Activated CD4-positive, alpha-beta T cell treated with anti-CD3 and anti-CD28 coated beads for 48 hours (primary cell): Measurements from ENCODE around the gene CCDC152.
"Not testable (repeated sequence)": the region's sequence is repeated elsewhere in the genome, so short reads cannot be mapped to it uniquely, and the experiment has no call there.

ENCODE experiments used
- DNase-seq: peaks from one replicate; pipeline ENCODE4 v3.0.0-alpha.2; 2020

CCDC152 gene

GRCh38 chr5:42756606-42757601 lies at the start of gene CCDC152:
TSS of gene CCDC152 (plus strand) at chr5:42756818. CDS start at chr5:42759122, 2,304 bp downstream.
- DNase-seq: peak; percentile 74

- DNase-seq: no peak
Measured at GRCh38 chr5:42715785-42716184, 40.8 kb upstream of the CCDC152 start.

GRCh38 chr5:42718591-42718990 lies 38.0 kb upstream of the CCDC152 start:
- DNase-seq: peak; percentile 3

GRCh38 chr5:42719034-42719433 lies 37.6 kb upstream of the CCDC152 start:
- DNase-seq: no peak

- DNase-seq: no peak
Measured at GRCh38 chr5:42720251-42720650, 36.4 kb upstream of the CCDC152 start.

GRCh38 chr5:42721484-42721883 lies 35.1 kb upstream of the CCDC152 start:
- no peak for DNase-seq

- not testable (repeated sequence) for DNase-seq
Measured at GRCh38 chr5:42734531-42735058, 22.0 kb upstream of the CCDC152 start.

- DNase-seq: no peak
Measured at GRCh38 chr5:42740920-42741319, 15.7 kb upstream of the CCDC152 start.

GRCh38 chr5:42745426-42745825 lies 11.2 kb upstream of the CCDC152 start:
- peak; percentile 8 for DNase-seq

GRCh38 chr5:42745856-42746255 lies 10.8 kb upstream of the CCDC152 start:
- no peak for DNase-seq

GRCh38 chr5:42749020-42749419 lies 7.6 kb upstream of the CCDC152 start:
- DNase-seq: no peak

GRCh38 chr5:42750507-42750906 lies 6.1 kb upstream of the CCDC152 start:
- DNase-seq: no peak

- DNase-seq: no peak
Measured at GRCh38 chr5:42751044-42751443, 5.6 kb upstream of the CCDC152 start.

GRCh38 chr5:42753099-42753498 lies 3.5 kb upstream of the CCDC152 start:
- DNase-seq: no peak

- no peak for DNase-seq
Measured at GRCh38 chr5:42759456-42759855, 2.8 kb downstream of the CCDC152 start.

- DNase-seq: no peak
Measured at GRCh38 chr5:42760426-42760825, 3.8 kb downstream of the CCDC152 start.

- DNase-seq: no peak
Measured at GRCh38 chr5:42761791-42762190, 5.2 kb downstream of the CCDC152 start.

GRCh38 chr5:42767491-42768105 lies 11.0 kb downstream of the CCDC152 start:
- no peak for DNase-seq

- DNase-seq: no peak
Measured at GRCh38 chr5:42768106-42768504, 11.5 kb downstream of the CCDC152 start.

GRCh38 chr5:42770003-42770402 lies 13.4 kb downstream of the CCDC152 start:
- no peak for DNase-seq

- no peak for DNase-seq
Measured at GRCh38 chr5:42772265-42772993, 15.8 kb downstream of the CCDC152 start.

- DNase-seq: no peak
Measured at GRCh38 chr5:42779083-42779482, 22.5 kb downstream of the CCDC152 start.

GRCh38 chr5:42781584-42781983 lies 25.0 kb downstream of the CCDC152 start:
- DNase-seq: no peak
